Neural cell (in vitro differentiated cells): Measurements from ENCODE around the gene ADD3. TPM values are rescaled to one million over a fixed set of nuclear protein-coding genes. Genes with fewer than 3 reads are reported as not detected.

ENCODE experiments used
- H2AFZ ChIP-seq: fragments of 200-600, 300-800 bp; sonication (generic), shearing (Covaris generic); 2 replicates; pipeline ENCODE4 v1.6.0; 2014; ENCODE audit warnings: low read depth, mild to moderate bottlenecking, antibody characterized with exemption, low read length, moderate library complexity
- H3F3A ChIP-seq: fragments of 200-600 bp; shearing (Covaris generic); 2 replicates; pipeline ENCODE4 v1.6.1; 2016; ENCODE audit warnings: mild to moderate bottlenecking, moderate library complexity, mixed read lengths, antibody characterized with exemption, low read length; ENCODE audit not compliant: insufficient read depth, poor library complexity, severe bottlenecking
- H3K27ac ChIP-seq: fragments of 200-600, 300-800 bp; sonication (generic), shearing (Covaris generic); 2 replicates; pipeline ENCODE4 v1.5.1; 2014; ENCODE audit warnings: mild to moderate bottlenecking, low read length, moderate library complexity
- H3K27me3 ChIP-seq: fragments of 300-800, 200-600 bp; sonication (generic), shearing (Covaris generic); 2 replicates; pipeline ENCODE4 v1.6.0; 2014; ENCODE audit warnings: mild to moderate bottlenecking, low read depth, low read length, moderate library complexity; ENCODE audit not compliant: insufficient read depth
- H3K36me3 ChIP-seq: fragments of 300-800, 200-600 bp; sonication (generic), shearing (Covaris generic); 2 replicates; pipeline ENCODE4 v1.5.1; 2014; ENCODE audit warnings: mild to moderate bottlenecking, antibody characterized with exemption, low read length, moderate library complexity; ENCODE audit not compliant: insufficient read depth
- H3K4me2 ChIP-seq: fragments of 300-800, 200-600 bp; sonication (generic), shearing (Covaris generic); 2 replicates; pipeline ENCODE4 v1.6.0; 2014; ENCODE audit warnings: mild to moderate bottlenecking, low read length
- H3K4me3 ChIP-seq: fragments of 300-800, 200-600 bp; sonication (generic), shearing (Covaris generic); 2 replicates; pipeline ENCODE4 v1.5.1; 2014; ENCODE audit warnings: mild to moderate bottlenecking, low read length, moderate library complexity
- H3K79me2 ChIP-seq: fragments of 200-600 bp; shearing (Covaris generic); replicated peaks from 2 replicates; pipeline ENCODE4 v1.6.0; 2014; ENCODE audit warnings: mild to moderate bottlenecking, low read length, moderate library complexity; ENCODE audit not compliant: insufficient read depth
- H3K9ac ChIP-seq: fragments of 300-800, 200-600 bp; sonication (generic), shearing (Covaris generic); 2 replicates; pipeline ENCODE4 v1.6.1; 2016; ENCODE audit warnings: mild to moderate bottlenecking, low read length, mixed read lengths
- H3K9me2 ChIP-seq: fragments of 200-600 bp; shearing (Covaris generic); 2 replicates; pipeline ENCODE4 v1.6.1; 2016; ENCODE audit warnings: mild to moderate bottlenecking, low read length, mixed read lengths; ENCODE audit not compliant: insufficient read depth
- H3K9me3 ChIP-seq: fragments of 200-600, 300-800 bp; sonication (generic), shearing (Covaris generic); 2 replicates; pipeline ENCODE4 v1.6.1; 2016; ENCODE audit warnings: mild to moderate bottlenecking, mixed run types, low read length, moderate library complexity, mixed read lengths
- H4K20me1 ChIP-seq: fragments of 200-600 bp; shearing (Covaris generic); 2 replicates; pipeline ENCODE4 v1.6.1; 2016; ENCODE audit warnings: mild to moderate bottlenecking, mixed run types; ENCODE audit not compliant: insufficient read depth
- EP300 ChIP-seq: fragments of 450-650 bp; conservative IDR thresholded peaks from 2 replicates; pipeline ENCODE4 v1.6.1; 2014; ENCODE audit warnings: antibody characterized with exemption, mild to moderate bottlenecking, moderate library complexity; ENCODE audit not compliant: poor library complexity, severe bottlenecking
- EZH2 ChIP-seq: fragments of 200-600, 300-800 bp; shearing (Covaris generic), sonication (generic); IDR thresholded peaks from 2 replicates; pipeline ENCODE4 v1.6.1; 2014; ENCODE audit warnings: antibody characterized with exemption, low read length, borderline replicate concordance, mild to moderate bottlenecking; ENCODE audit not compliant: insufficient read depth, poor library complexity, severe bottlenecking
- MXI1 ChIP-seq: fragments of 450-650 bp; conservative IDR thresholded peaks from 2 replicates; pipeline ENCODE4 v1.6.1; 2014; ENCODE audit warnings: antibody characterized with exemption, mild to moderate bottlenecking; ENCODE audit not compliant: poor library complexity, severe bottlenecking
- POLR2AphosphoS5 ChIP-seq: IDR thresholded peaks from 2 replicates; pipeline ENCODE4 v1.6.1; 2012
- RAD21 ChIP-seq: fragments of 450-650 bp; conservative IDR thresholded peaks from 2 replicates; pipeline ENCODE4 v1.6.1; 2014; ENCODE audit warnings: antibody characterized with exemption, mild to moderate bottlenecking, moderate library complexity
- SMC3 ChIP-seq: fragments of 450-650 bp; conservative IDR thresholded peaks from 2 replicates; pipeline ENCODE4 v1.6.1; 2014; ENCODE audit warnings: antibody characterized with exemption, mild to moderate bottlenecking, moderate library complexity; ENCODE audit not compliant: poor library complexity
- TAF1 ChIP-seq: IDR thresholded peaks from 2 replicates; pipeline ENCODE4 v1.6.1; 2012; ENCODE audit warnings: low read depth
- polyA plus RNA-seq: library from polyadenylated mRNA; depleted of rRNA; stranded (reverse); fragments of >200 nt; gene quantifications from 2 replicates; pipeline ENCODE4 v1.2.3, GENCODE V29; 2014
- TF ChIP-seq, protein P1 (sequence below): fragments of 450-650 bp; IDR thresholded peaks from 2 replicates; pipeline ENCODE4 v1.5.1; 2014; ENCODE audit warnings: antibody characterized with exemption, mild to moderate bottlenecking, moderate library complexity; ENCODE audit not compliant: poor library complexity, severe bottlenecking
- TF ChIP-seq, protein P2 (sequence below): IDR thresholded peaks from 2 replicates; pipeline ENCODE4 v1.6.1; 2012; ENCODE audit warnings: borderline replicate concordance

ADD3 gene
- polyA plus RNA-seq, 1 donor from 2014 or later, result 40.6 TPM

GRCh38 chr10:109995595-109995994 is 12.2 kb upstream of the ADD3 start:
- H3K36me3 ChIP-seq, result no peaks in the 10 kb centered on the region
- H2AFZ ChIP-seq, result no peak overlapping the region
- no peaks in the 10 kb centered on the region for H3K9me2 ChIP-seq
- no peaks in the 10 kb centered on the region for H3K9me3 ChIP-seq
- H3K27me3 ChIP-seq, result no peaks in the 10 kb centered on the region
- no peak overlapping the region for H3K4me3 ChIP-seq
- H3K9ac ChIP-seq, result no peak overlapping the region
- no peaks in the 10 kb centered on the region for H4K20me1 ChIP-seq
- TF ChIP-seq, protein P1, sequence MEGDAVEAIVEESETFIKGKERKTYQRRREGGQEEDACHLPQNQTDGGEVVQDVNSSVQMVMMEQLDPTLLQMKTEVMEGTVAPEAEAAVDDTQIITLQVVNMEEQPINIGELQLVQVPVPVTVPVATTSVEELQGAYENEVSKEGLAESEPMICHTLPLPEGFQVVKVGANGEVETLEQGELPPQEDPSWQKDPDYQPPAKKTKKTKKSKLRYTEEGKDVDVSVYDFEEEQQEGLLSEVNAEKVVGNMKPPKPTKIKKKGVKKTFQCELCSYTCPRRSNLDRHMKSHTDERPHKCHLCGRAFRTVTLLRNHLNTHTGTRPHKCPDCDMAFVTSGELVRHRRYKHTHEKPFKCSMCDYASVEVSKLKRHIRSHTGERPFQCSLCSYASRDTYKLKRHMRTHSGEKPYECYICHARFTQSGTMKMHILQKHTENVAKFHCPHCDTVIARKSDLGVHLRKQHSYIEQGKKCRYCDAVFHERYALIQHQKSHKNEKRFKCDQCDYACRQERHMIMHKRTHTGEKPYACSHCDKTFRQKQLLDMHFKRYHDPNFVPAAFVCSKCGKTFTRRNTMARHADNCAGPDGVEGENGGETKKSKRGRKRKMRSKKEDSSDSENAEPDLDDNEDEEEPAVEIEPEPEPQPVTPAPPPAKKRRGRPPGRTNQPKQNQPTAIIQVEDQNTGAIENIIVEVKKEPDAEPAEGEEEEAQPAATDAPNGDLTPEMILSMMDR, result no peak
- no peak for TF ChIP-seq MXI1
- no peak for TF ChIP-seq SMC3
- TF ChIP-seq TAF1, result no peak
- TF ChIP-seq, protein P2, sequence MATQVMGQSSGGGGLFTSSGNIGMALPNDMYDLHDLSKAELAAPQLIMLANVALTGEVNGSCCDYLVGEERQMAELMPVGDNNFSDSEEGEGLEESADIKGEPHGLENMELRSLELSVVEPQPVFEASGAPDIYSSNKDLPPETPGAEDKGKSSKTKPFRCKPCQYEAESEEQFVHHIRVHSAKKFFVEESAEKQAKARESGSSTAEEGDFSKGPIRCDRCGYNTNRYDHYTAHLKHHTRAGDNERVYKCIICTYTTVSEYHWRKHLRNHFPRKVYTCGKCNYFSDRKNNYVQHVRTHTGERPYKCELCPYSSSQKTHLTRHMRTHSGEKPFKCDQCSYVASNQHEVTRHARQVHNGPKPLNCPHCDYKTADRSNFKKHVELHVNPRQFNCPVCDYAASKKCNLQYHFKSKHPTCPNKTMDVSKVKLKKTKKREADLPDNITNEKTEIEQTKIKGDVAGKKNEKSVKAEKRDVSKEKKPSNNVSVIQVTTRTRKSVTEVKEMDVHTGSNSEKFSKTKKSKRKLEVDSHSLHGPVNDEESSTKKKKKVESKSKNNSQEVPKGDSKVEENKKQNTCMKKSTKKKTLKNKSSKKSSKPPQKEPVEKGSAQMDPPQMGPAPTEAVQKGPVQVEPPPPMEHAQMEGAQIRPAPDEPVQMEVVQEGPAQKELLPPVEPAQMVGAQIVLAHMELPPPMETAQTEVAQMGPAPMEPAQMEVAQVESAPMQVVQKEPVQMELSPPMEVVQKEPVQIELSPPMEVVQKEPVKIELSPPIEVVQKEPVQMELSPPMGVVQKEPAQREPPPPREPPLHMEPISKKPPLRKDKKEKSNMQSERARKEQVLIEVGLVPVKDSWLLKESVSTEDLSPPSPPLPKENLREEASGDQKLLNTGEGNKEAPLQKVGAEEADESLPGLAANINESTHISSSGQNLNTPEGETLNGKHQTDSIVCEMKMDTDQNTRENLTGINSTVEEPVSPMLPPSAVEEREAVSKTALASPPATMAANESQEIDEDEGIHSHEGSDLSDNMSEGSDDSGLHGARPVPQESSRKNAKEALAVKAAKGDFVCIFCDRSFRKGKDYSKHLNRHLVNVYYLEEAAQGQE, result no peak
- no peak for TF ChIP-seq RAD21
- TF ChIP-seq POLR2AphosphoS5, result no peak
- H3K79me2 ChIP-seq, result no peaks in the 10 kb centered on the region
- H3K4me2 ChIP-seq, result no peak overlapping the region
- H3F3A ChIP-seq, result no peaks in the 10 kb centered on the region
- H3K27ac ChIP-seq, result no peak overlapping the region

- Histone ChIP-seq H3K9me2 (no peaks in the 10 kb centered on the region), H3K4me3 (no peak overlapping the region), H3K9ac (no peak overlapping the region), H3K27ac (no peak overlapping the region), H3K9me3 (no peaks in the 10 kb centered on the region), H3K27me3 (no peaks in the 10 kb centered on the region), H3F3A (no peaks in the 10 kb centered on the region), H3K79me2 (no peaks in the 10 kb centered on the region), H3K36me3 (no peaks in the 10 kb centered on the region), H3K4me2 (no peak overlapping the region), H2AFZ (no peak overlapping the region), H4K20me1 (no peaks in the 10 kb centered on the region)
- no peak for TF ChIP-seq MXI1
- TF ChIP-seq POLR2AphosphoS5, result no peak
- TF ChIP-seq TAF1, result no peak
- TF ChIP-seq SMC3, result no peak
- TF ChIP-seq, protein P2, result no peak
- TF ChIP-seq EP300, result no peak
- TF ChIP-seq EZH2, result no peak
- TF ChIP-seq, protein P1, result no peak
- TF ChIP-seq RAD21, result no peak
Observed at GRCh38 chr10:109996225-109996624, 11.6 kb upstream of the ADD3 start.
